Measurements from ENCODE around the gene ZNF467. TPM values are rescaled to one million over a fixed set of nuclear protein-coding genes. Genes with fewer than 3 reads are reported as not detected.
A peak's percentile ranks its signal among the peaks of the same experiment; 100 is the strongest.

Gene ZNF467
- total and polyA plus RNA-seq, 2 of the 8 experiments (the other 6 are each of a cell fraction or from before 2014, with no cell fraction given) = 0.50 to 0.51 TPM

- H2AK5ac ChIP-seq (ENCODE audit: low read depth, low read length) = no peak overlapping the region
- no peak overlapping the region for H3K23ac ChIP-seq (ENCODE audit: insufficient read length)
- no peaks in the 10 kb centered on the region for H3K27me3 ChIP-seq (replicated peaks in 1 of 4; ENCODE audit: control insufficient read depth in 3 of 4, extremely low read depth in 1 of 4, insufficient read depth in 3 of 4, low read length in 3 of 4)
- no peak overlapping the region for H3K4ac ChIP-seq (replicated peaks; ENCODE audit: insufficient read length, low read depth, low read length)
- H3K4me1 ChIP-seq (replicated peaks in 1 of 4; ENCODE audit: control insufficient read depth in 3 of 4, insufficient read depth in 4 of 4, low read length in 3 of 4) = peaks cover 0 to 4% (median 1%) of the 10 kb centered on the region in 4 experiments; a peak in 2 of 7 replicates
- no peak overlapping the region for H3K14ac ChIP-seq (ENCODE audit: insufficient read length)
- no peak overlapping the region for H3K56ac ChIP-seq (replicated peaks; ENCODE audit: insufficient read length, low read depth, low read length)
- H3K4me3 ChIP-seq (ENCODE audit: extremely low read depth in 1 of 4, insufficient read depth in 2 of 4, low read depth in 3 of 4, low read length in 4 of 4) = peak overlapping the region; percentile 37 to 65 (median 58); a peak in 7 of 8 replicates
- no peak overlapping the region for H4K91ac ChIP-seq (replicated peaks; ENCODE audit: insufficient read length, low read length)
- H4K5ac ChIP-seq (ENCODE audit: insufficient read length, low read depth, low read length) = no peak overlapping the region
- H4K20me1 ChIP-seq (replicated peaks in 1 of 2; ENCODE audit: control insufficient read depth in 1 of 2, insufficient read depth in 2 of 2, low read length in 2 of 2) = no peaks in the 10 kb centered on the region
- POLR2A ChIA-PET (ENCODE audit: partially characterized antibody) = interaction anchor here (0.7 to 1.0 kb wide), 6 partner anchors 10 to 79 kb away, joined by 3 to 4 read pairs (median 3); no protein-coding TSS in a partner anchor
- H2BK20ac ChIP-seq (ENCODE audit: low read length) = peak overlapping the region; percentile 82; the same call in 1 of the 2 replicates
- no peak overlapping the region for H3K27ac ChIP-seq (ENCODE audit: low read depth, low read length)
- DNase-seq (ENCODE audit: low read depth in 1 of 2, low spot score in 2 of 2) = peak; percentile 57 to 93
- no peak overlapping the region; a peak in 1 of 7 replicates for H3K9ac ChIP-seq (replicated peaks in 1 of 4; ENCODE audit: extremely low read depth in 1 of 4, low read depth in 3 of 4, low read length in 3 of 4)
- FAIRE-seq = peak; percentile 58
- no peak overlapping the region for H2BK120ac ChIP-seq (replicated peaks; ENCODE audit: low read depth, low read length)
- CTCF ChIA-PET (ENCODE audit: partially characterized antibody) = interaction anchor here (0.6 to 4.0 kb wide), 42 partner anchors 8 to 676 kb away, joined by 3 to 39 read pairs (median 4); partner anchors contain the start of gene ZNF467
- H3K79me2 ChIP-seq (ENCODE audit: control insufficient read depth in 1 of 2, insufficient read depth in 2 of 2, low read length in 2 of 2) = no peaks in the 10 kb centered on the region
- no peaks in the 10 kb centered on the region for H3K9me3 ChIP-seq (ENCODE audit: insufficient read depth in 2 of 2, low read depth in 1 of 2, low read length in 1 of 2)
- H2AFZ ChIP-seq (ENCODE audit: low read length) = peak overlapping the region; percentile 100
- H3K36me3 ChIP-seq (ENCODE audit: control insufficient read depth in 2 of 4, insufficient read depth in 4 of 4, low read length in 3 of 4) = no peaks in the 10 kb centered on the region
- no peaks in the 10 kb centered on the region; the same call in 1 of the 2 replicates for H3K23me2 ChIP-seq (ENCODE audit: low read depth, low read length)
- H2BK15ac ChIP-seq (ENCODE audit: low read length) = no peak overlapping the region
- H4K8ac ChIP-seq (ENCODE audit: extremely low read depth, insufficient read depth, low read length) = no peak overlapping the region
- H3K4me2 ChIP-seq (ENCODE audit: insufficient read depth in 1 of 2, low read depth in 2 of 2, low read length in 2 of 2) = peak overlapping the region; percentile 34 to 98
- H3K18ac ChIP-seq (ENCODE audit: extremely low read depth, low read length) = peak overlapping the region; percentile 84; the same call in 1 of the 2 replicates
- H2BK5ac ChIP-seq (ENCODE audit: low read depth, low read length) = no peak overlapping the region
- no peak overlapping the region for H2BK12ac ChIP-seq (ENCODE audit: low read depth, low read length)
- H3K79me1 ChIP-seq (ENCODE audit: low read depth, low read length) = no peaks in the 10 kb centered on the region
- 5% methylated on average over 16 of the region's 17 CpGs; no CpG with 5 or more reads in 1 of the 2 experiments for WGBS, 2 experiments (ENCODE audit: extremely low coverage in 1 of 2, insufficient coverage in 1 of 2, insufficient read length in 1 of 2, insufficient replicate concordance in 2 of 2, low coverage in 1 of 2, low lambda C conversion rate in 2 of 2, missing lambda C conversion rate in 1 of 2)
- no peak for TF ChIP-seq EZH2 (IDR thresholded peaks at IDR 0.05; ENCODE audit: low read depth, low read length, severe bottlenecking)
- TF ChIP-seq JUND (IDR thresholded peaks at IDR 0.05; ENCODE audit: low read length) = no peak; the same call in 1 of the 2 replicates
- TF ChIP-seq HDAC6 (IDR thresholded peaks at IDR 0.05; ENCODE audit: low read depth, low read length) = no peak
- peak; percentile 81 to 92 (median 89) for TF ChIP-seq CTCF (IDR thresholded peaks at IDR 0.05; ENCODE audit: control extremely low read depth in 1 of 3, insufficient read depth in 1 of 3, low read depth in 1 of 3, low read length in 3 of 3)
- 0 out of 2 replicates have a peak, but pooled peaks have one; percentile 25 for TF ChIP-seq EGR1 (IDR thresholded peaks at IDR 0.05; ENCODE audit: borderline replicate concordance, low read depth, low read length)
- TF ChIP-seq SP1 (IDR thresholded peaks at IDR 0.05; ENCODE audit: low read depth, low read length) = 0 out of 2 replicates have a peak, but pooled peaks have one; percentile 30
- TF ChIP-seq YY1 (IDR thresholded peaks at IDR 0.05; ENCODE audit: low read depth, low read length) = peak; percentile 24; the same call in 1 of the 2 replicates
- TF ChIP-seq GABPA (IDR thresholded peaks at IDR 0.05; ENCODE audit: borderline replicate concordance, insufficient read depth, low read length) = peak; percentile 12; the same call in 1 of the 2 replicates
- TF ChIP-seq TCF12 (IDR thresholded peaks at IDR 0.05; ENCODE audit: low read depth, low read length) = 0 out of 2 replicates have a peak, but pooled peaks have one; percentile 33
- TF ChIP-seq TAF1 (IDR thresholded peaks at IDR 0.05; ENCODE audit: low read depth, low read length) = no peak
Measured at GRCh38 chr7:149742075-149742701, 31.2 kb downstream of the ZNF467 start.

Measured in H1 (cell line).